ENCODE data around the gene NKG7. TPM values are rescaled to one million over a fixed set of nuclear protein-coding genes. Genes with fewer than 3 reads are reported as not detected.

NKG7 gene
- total RNA-seq, 1 donor: not detected

DNA sequence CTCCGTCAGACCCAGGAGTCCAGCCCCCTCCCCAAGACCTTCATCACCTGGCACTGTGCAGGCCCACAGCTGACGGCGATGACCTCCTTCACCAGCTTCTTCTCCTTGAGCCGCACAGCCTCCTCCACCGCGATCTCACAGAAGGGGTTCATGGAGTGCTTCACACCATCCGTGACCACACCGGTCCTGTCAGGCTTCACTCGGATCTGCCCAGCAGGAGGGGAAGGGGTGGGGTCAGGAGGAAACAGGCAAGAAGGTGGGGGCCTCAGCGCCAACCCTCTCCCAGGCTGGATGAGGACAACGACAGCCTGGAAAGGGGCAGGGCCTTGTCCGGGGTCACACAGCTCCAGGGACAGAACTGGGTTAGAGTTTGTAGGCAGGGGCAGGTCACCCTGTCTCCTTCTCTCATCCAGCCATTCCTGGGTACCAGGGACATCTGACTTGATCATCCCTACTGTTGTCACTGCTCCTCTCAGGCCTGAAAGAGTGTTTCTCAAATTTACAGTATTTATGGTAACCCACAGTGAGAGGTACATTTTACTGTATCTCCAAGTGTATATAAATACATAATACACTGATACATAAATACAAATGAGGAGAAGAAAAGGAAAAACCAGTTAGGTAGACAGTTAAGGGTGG lies 18.2 kb downstream of the NKG7 start:
- no peak overlapping the region for H3K4me3 ChIP-seq (ENCODE audit: low read depth, low read length)
- DNase-seq (ENCODE audit: low read depth): no peak
- TF ChIP-seq, protein P1, sequence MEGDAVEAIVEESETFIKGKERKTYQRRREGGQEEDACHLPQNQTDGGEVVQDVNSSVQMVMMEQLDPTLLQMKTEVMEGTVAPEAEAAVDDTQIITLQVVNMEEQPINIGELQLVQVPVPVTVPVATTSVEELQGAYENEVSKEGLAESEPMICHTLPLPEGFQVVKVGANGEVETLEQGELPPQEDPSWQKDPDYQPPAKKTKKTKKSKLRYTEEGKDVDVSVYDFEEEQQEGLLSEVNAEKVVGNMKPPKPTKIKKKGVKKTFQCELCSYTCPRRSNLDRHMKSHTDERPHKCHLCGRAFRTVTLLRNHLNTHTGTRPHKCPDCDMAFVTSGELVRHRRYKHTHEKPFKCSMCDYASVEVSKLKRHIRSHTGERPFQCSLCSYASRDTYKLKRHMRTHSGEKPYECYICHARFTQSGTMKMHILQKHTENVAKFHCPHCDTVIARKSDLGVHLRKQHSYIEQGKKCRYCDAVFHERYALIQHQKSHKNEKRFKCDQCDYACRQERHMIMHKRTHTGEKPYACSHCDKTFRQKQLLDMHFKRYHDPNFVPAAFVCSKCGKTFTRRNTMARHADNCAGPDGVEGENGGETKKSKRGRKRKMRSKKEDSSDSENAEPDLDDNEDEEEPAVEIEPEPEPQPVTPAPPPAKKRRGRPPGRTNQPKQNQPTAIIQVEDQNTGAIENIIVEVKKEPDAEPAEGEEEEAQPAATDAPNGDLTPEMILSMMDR (IDR thresholded peaks at IDR 0.05; ENCODE audit: insufficient read depth, low read length): no peak

DNA sequence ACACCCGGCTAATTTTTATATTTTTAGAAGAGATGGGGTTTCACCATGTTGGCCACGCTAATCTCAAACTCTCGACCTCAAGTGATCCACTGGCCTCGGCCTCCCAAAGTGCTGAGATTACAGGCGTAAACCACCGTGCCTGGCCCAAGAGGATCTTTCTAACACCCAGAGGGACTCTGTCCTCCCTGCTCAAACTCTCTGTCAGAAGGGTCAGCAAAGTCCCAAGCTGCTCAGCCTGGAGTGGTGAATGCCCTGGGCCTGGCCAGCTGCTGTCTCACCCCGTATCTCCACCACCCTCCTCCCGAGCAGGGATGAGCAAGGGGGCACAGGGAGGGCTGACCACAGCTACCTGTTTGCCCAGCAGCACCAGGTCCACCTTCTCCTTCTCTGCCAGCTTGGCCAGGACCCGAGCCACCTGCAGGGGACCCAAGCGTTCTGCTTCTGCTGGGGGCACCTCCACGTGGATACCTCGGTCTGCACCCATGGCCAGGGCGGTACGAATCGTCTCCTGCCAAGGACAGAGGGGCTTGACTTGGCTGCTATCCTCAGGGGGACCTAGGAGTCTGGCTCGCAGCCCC lies 19.6 kb downstream of the NKG7 start:
- no peak for DNase-seq (ENCODE audit: low read depth)
- no peak overlapping the region for H3K4me3 ChIP-seq (ENCODE audit: low read depth, low read length)

DNA sequence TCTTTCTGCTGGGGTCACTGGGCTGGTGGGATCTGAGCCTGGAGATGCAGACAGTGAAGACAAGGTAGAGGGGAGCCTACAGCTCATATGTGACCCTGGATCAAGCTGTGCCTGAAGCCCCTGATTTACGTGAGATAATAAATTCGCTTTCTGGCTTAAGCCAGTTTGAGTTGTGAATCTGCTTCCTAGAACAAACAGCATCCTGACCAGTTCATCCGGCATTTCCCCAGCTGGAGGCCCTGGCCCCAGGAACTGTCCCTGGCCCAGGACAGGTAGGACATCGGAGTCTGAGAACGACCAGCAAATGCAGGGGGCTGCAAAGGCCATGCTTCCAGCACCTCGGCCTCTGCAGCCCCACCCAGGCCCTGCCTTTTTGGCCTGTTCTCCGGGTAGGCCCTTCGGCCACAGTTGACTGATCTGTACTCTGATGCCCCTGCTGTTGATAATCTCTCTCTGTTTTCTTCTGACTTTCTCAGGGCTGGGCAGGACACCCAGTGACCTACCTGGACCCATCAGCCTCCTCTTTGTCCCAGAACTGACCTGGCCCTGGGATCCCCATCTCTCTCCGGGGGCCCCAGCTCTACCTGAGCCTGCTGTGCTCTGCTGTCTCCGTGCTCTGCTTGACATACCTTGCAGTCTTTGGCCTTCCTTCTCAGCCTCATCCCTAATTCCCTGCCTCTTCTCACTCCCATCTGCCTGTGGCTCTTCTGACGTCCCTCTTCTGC lies 21.0 kb downstream of the NKG7 start:
- no peak overlapping the region for H3K4me3 ChIP-seq (ENCODE audit: low read depth, low read length)
- TF ChIP-seq, protein P1 (IDR thresholded peaks at IDR 0.05; ENCODE audit: insufficient read depth, low read length): no peak
- no peak for DNase-seq (ENCODE audit: low read depth)

More for the DNA sequence above, 19.6 kb downstream of the NKG7 start:
- TF ChIP-seq, protein P1 (IDR thresholded peaks at IDR 0.05; ENCODE audit: insufficient read depth, low read length): no peak

DNA sequence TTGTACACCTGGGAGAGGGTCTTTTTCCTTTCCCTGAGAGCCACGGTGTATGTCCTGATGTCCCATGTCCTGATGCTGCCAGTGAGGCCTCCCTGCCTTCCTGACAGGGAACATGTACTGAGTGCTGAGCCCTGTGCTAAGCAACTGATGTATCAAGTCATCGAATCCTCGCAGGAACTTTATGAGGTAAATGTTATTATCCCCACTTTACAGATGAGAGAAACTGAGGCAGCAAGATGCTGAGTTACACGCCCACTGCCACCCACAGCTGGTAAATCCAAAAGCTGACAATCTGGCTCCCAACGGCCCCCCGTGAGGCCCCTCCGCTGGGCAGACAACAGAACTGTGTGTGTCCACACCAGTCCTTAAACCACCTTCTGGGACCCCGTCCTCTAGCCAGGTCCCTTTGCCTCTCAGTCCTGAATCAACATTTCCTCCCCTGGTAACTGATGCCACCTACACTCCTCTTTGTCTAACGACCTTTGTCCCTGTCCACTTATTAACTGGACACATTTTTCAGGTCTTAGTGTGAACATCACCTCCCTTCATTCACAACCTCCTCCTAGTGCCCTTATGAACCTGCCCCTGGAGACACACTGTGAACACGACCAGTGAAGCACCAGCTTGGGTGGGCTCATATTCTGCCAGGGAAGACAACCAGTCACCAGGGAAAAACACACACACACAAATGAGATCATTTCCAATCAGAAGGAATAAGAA lies 25.1 kb downstream of the NKG7 start:
- DNase-seq (ENCODE audit: low read depth): no peak
- TF ChIP-seq, protein P1 (IDR thresholded peaks at IDR 0.05; ENCODE audit: insufficient read depth, low read length): no peak
- H3K4me3 ChIP-seq (ENCODE audit: low read depth, low read length): no peak overlapping the region

DNA sequence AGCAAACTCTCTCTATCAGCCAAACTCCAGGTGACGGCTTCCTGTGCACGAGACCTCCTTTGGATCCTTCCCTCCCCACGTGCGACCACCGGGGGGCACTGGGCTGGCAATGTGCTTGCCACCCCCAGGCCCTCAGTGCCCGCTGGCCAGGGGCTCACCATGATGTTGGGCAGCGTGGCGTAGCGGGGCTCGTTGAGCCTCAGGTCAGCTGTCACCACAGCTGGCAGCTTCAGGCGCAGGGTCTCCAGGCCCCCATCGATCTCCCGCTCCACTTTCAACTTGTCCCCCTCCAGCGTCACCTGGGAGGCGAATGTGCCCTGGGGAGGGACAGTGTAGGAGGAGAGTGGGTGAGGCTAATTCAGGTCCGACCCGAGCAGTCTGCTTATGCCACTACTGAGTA lies 25.7 kb downstream of the NKG7 start:
- TF ChIP-seq, protein P1 (IDR thresholded peaks at IDR 0.05; ENCODE audit: insufficient read depth, low read length): no peak
- no peak overlapping the region for H3K4me3 ChIP-seq (ENCODE audit: low read depth, low read length)
- DNase-seq (ENCODE audit: low read depth): no peak

DNA sequence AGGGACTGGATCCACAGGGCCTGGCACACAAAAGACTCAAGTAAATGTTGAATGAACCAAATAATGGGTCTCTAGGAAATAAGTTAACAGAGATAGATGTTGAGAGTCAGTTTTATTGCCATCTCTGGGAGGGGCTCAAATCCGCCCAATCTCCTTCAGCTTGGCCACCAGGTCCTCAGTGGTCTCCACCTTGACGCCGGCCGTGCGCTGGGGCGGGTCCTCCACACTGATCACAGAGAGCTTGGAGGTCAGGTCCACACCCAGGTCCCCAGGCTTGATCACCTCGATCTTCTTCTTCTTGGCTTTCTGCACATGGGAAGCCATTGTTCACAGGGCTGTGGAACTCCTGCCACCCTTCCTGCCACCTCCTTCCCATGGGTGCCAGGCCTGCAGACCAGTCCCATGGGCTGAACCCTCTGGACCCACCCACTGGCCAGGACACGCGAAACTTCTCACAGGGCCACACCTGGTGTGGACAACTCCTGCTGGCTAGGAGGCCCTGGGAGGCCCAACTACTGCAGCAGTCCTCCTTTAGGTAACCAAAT lies 27.3 kb downstream of the NKG7 start:
- TF ChIP-seq, protein P1 (IDR thresholded peaks at IDR 0.05; ENCODE audit: insufficient read depth, low read length): no peak
- no peak overlapping the region for H3K4me3 ChIP-seq (ENCODE audit: low read depth, low read length)
- DNase-seq (ENCODE audit: low read depth): no peak
